ENCODE measurements around the gene PEF1. TPM values are rescaled to one million over a fixed set of nuclear protein-coding genes. Genes with fewer than 3 reads are reported as not detected.

The PEF1 gene
- total RNA-seq, 4 donors from 2014 or later, result 48.4 to 72.1 (median 61.9) TPM

DNA sequence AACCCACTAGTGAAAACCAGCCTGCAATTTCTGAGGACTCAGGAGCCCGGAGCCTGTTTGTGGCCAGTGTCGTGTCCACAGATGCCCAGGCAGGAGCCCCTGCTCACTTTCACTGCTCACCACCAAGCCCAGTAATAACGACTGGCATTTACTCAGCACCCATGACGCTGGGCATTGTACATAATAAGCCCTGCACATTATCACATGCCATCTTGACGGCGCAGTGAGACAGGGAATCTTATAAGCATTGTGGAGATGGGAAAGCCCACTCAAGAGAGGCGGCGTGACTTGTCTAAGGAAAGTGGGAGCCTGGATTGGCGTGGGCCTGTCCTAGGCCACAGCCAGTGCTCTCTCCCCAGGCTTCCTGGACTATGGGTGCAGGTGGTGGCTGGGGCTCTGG lies 28.8 kb upstream of the PEF1 start:
- H3K9me3 ChIP-seq, result no peaks in the 10 kb centered on the region
- no peak for TF ChIP-seq POLR2A (IDR thresholded peaks at IDR 0.05)
- TF ChIP-seq, protein P1, sequence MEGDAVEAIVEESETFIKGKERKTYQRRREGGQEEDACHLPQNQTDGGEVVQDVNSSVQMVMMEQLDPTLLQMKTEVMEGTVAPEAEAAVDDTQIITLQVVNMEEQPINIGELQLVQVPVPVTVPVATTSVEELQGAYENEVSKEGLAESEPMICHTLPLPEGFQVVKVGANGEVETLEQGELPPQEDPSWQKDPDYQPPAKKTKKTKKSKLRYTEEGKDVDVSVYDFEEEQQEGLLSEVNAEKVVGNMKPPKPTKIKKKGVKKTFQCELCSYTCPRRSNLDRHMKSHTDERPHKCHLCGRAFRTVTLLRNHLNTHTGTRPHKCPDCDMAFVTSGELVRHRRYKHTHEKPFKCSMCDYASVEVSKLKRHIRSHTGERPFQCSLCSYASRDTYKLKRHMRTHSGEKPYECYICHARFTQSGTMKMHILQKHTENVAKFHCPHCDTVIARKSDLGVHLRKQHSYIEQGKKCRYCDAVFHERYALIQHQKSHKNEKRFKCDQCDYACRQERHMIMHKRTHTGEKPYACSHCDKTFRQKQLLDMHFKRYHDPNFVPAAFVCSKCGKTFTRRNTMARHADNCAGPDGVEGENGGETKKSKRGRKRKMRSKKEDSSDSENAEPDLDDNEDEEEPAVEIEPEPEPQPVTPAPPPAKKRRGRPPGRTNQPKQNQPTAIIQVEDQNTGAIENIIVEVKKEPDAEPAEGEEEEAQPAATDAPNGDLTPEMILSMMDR (IDR thresholded peaks at IDR 0.05), result no peak
- H3K4me3 ChIP-seq, result no peak overlapping the region
- H3K27me3 ChIP-seq, result no peaks in the 10 kb centered on the region
- intact Hi-C loops (cut with DNase I; ENCODE audit: low total_unique reads), result no loop called here
- no peak for DNase-seq
- peak overlapping the region in 1 of 2 donors; percentile 31 for H3K27ac ChIP-seq
- H3K4me1 ChIP-seq, result peaks cover 8 to 20% of the 10 kb centered on the region in 2 donors
- no peaks in the 10 kb centered on the region for H3K36me3 ChIP-seq

DNA sequence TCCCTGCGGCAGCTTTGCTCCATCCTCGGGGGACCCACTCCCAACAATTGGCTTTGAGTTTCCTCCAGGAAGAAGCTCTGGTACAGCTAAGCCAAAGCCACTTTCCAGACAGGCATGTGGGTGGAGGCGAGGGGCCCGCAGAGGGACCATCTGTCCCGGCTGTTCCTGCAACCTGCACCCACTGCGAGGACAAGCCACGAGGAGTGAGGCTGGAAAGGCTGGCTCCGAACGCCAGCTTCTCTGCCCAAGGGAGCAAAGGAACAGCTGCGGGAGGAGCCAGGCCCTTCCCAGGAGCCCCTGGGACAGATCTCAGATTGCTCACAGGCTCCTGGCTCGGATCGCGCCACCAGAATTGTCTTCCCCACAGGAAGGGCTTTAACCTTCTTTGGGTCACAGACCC lies 28.3 kb upstream of the PEF1 start:
- no peak overlapping the region for H3K4me3 ChIP-seq
- H3K4me1 ChIP-seq, result peaks cover 8 to 20% of the 10 kb centered on the region in 2 donors
- H3K9me3 ChIP-seq, result no peaks in the 10 kb centered on the region
- no peaks in the 10 kb centered on the region for H3K27me3 ChIP-seq
- intact Hi-C loops (cut with DNase I; ENCODE audit: low total_unique reads), result no loop called here
- TF ChIP-seq, protein P1 (IDR thresholded peaks at IDR 0.05), result no peak
- DNase-seq, result no peak
- no peaks in the 10 kb centered on the region for H3K36me3 ChIP-seq
- peak overlapping the region; percentile 3 to 31 for H3K27ac ChIP-seq

DNA sequence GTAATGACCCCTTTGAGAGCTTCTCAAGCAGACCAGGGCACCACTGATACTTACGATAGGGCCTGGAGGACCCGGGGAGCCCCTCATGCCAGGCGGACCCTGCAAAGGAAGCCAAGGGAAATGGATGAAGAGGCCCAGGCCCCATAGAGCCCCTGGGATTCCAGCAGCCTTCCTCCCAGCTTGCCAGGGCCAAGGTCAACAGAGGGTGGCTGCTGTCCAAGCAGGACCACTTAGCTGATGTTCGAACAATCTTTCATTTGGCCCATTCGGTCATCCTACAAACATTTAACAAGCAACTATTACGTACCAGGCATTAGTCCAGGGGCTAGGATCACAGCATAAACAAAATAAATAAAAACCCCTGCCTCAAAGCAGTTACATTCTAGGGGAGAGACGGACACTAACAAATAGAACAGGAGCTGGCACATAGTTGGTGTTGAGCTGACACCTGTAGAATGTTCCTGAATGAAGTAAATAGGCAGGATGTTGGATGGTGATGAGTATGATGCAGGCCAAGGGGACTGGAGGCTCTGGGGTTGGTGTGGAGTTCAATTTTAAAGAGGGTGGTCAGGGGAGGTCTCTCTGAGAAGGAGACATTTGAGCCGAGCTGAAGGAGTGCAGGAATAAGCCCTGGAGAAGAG lies 27.0 kb upstream of the PEF1 start:
- Histone ChIP-seq H3K27me3 (no peaks in the 10 kb centered on the region), H3K27ac (peak overlapping the region; percentile 55 to 68), H3K4me3 (no peak overlapping the region), H3K4me1 (peaks cover 8 to 20% of the 10 kb centered on the region in 2 donors), H3K9me3 (no peaks in the 10 kb centered on the region), H3K36me3 (no peaks in the 10 kb centered on the region)
- TF ChIP-seq, protein P1 (IDR thresholded peaks at IDR 0.05), result no peak
- TF ChIP-seq POLR2A (IDR thresholded peaks at IDR 0.05), result no peak
- intact Hi-C loops (cut with DNase I; ENCODE audit: low total_unique reads), result no loop called here
- no peak for DNase-seq

DNA sequence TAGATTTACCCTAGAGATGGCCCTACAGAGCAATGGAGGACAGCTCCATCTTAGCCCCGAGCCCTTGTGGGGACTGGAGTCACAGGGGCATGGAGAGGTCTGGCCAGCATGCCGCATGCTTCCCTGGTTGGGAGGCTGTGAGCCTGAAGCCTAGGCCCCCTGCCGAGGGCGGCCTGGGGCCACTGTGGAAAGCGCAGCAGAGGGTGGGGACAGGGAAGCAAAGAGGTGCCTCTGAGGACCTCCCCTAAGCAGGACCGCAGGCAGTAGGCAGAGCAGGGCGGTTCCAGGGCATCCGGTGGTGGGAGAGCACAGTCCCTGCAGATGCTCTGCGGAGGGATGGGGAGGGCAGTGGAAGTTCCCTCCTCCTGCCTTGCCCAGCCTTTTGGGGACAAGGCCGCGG lies 26.5 kb upstream of the PEF1 start:
- Histone ChIP-seq H3K27ac (peak overlapping the region; percentile 55 to 68), H3K4me3 (no peak overlapping the region), H3K36me3 (no peaks in the 10 kb centered on the region), H3K27me3 (no peaks in the 10 kb centered on the region), H3K9me3 (no peaks in the 10 kb centered on the region), H3K4me1 (peaks cover 8 to 20% of the 10 kb centered on the region in 2 donors)
- TF ChIP-seq, protein P1 (IDR thresholded peaks at IDR 0.05), result no peak
- no peak for TF ChIP-seq POLR2A (IDR thresholded peaks at IDR 0.05)
- intact Hi-C loops (cut with DNase I; ENCODE audit: low total_unique reads), result no loop called here
- DNase-seq, result no peak

DNA sequence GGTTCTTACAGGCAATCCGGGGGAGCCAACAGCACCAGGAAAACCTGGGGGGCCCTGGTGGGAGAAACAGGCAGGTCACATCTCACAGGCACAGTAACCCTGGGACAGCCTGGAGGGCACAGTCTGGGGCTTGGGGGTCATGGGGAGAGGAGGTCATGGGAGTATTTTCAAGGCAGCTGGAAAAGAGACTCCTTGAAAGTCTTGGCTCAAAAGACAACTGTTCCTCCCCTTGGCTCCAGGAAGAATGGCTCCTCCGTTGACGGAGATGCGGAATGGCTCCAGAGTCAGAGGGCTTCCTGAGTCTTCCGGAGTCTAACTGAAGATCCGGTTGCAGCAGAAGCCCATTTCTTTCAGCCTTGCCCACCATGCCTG lies 25.9 kb upstream of the PEF1 start:
- Histone ChIP-seq H3K4me1 (peaks cover 8 to 20% of the 10 kb centered on the region in 2 donors), H3K36me3 (no peaks in the 10 kb centered on the region), H3K9me3 (no peaks in the 10 kb centered on the region), H3K4me3 (peak overlapping the region; percentile 10 to 12), H3K27me3 (no peaks in the 10 kb centered on the region), H3K27ac (peak overlapping the region; percentile 55 to 68)
- TF ChIP-seq, protein P1 (IDR thresholded peaks at IDR 0.05), result no peak
- TF ChIP-seq POLR2A (IDR thresholded peaks at IDR 0.05), result no peak
- DNase-seq, result no peak
- intact Hi-C loops (cut with DNase I; ENCODE audit: low total_unique reads), result no loop called here
